Measurements from ENCODE around the gene IER3.

Gene IER3

DNA sequence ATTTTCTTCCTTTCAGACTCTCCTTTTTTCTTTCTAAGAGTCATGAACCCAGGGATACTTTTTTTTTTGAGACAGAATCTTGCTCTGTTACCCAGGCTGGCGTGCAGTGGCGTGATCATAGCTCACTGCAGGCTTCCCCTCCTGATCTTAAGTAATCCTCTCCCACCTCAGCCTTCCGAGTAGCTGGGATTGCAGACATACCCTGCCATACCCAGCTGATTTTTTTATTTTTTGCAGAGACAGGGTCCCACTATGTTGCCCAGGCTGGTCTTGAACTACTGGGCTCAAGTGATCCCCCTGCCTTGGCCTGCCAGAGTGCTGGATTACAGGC is 32.8 kb upstream of the IER3 start:
- no peak for DNase-seq (ENCODE audit: low read depth)
- H3K4me3 ChIP-seq (ENCODE audit: low read depth, low read length), result no peak overlapping the region

DNA sequence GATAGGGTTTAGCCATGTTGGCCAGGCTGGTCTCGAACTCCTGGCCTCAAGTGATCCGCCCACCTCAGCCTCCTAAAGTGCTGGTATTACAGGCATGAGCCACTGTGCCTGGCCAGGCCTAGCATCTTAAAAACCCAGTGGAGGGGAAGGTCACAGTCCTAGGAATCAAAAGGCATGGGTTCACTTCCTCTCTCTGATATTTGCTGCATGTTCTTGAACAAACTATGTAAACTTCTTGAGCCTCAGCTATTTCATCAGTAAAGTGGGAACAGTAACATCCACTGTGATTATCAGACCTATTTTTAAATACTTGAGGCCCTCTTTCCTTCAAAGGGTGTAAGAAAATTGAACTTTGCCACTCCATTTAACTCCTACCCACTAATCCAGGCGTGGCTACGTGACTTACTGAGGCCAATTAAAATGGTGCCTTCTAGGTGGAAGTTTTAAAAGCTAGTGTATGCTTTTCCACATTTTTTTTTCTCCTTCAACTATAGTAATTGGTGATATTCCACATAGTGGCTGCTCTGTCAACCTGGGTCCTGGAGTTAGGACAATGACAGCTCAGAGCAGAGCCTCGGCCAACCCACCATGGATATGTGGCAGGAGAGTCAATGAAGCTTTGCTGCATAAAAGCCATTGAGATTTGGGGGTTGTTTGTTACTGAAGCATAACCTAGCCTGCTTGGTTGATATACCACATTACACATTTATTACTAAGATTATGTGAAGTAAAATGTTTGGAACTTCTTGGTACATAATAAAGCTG is 32.2 kb upstream of the IER3 start:
- H3K4me3 ChIP-seq (ENCODE audit: low read depth, low read length), result no peak overlapping the region
- no peak for DNase-seq (ENCODE audit: low read depth)
- TF ChIP-seq, protein P1, sequence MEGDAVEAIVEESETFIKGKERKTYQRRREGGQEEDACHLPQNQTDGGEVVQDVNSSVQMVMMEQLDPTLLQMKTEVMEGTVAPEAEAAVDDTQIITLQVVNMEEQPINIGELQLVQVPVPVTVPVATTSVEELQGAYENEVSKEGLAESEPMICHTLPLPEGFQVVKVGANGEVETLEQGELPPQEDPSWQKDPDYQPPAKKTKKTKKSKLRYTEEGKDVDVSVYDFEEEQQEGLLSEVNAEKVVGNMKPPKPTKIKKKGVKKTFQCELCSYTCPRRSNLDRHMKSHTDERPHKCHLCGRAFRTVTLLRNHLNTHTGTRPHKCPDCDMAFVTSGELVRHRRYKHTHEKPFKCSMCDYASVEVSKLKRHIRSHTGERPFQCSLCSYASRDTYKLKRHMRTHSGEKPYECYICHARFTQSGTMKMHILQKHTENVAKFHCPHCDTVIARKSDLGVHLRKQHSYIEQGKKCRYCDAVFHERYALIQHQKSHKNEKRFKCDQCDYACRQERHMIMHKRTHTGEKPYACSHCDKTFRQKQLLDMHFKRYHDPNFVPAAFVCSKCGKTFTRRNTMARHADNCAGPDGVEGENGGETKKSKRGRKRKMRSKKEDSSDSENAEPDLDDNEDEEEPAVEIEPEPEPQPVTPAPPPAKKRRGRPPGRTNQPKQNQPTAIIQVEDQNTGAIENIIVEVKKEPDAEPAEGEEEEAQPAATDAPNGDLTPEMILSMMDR (conservative IDR thresholded peaks at IDR 0.05; ENCODE audit: low read depth, low read length), result no peak

More for the DNA sequence above, 32.8 kb upstream of the IER3 start:
- TF ChIP-seq, protein P1 (conservative IDR thresholded peaks at IDR 0.05; ENCODE audit: low read depth, low read length), result no peak

DNA sequence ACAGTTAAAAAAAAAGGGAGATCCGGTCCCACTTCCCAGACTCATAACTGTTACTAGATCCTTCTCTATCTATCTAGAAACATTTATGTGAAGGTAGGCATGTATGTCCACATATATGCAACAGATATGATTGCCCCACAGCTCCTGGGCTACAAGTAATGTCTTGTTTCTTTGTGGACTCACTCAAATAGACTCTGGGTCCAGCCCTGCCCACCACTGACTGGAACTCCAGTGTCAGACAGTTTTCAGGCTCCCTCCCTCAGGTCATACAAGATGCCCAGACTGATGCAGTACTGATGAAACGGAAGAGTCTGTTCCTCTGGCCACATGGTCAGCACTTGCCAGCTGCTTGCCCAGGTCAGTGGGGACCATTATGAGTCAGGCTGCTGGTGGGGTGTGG is 30.8 kb upstream of the IER3 start:
- TF ChIP-seq, protein P1 (conservative IDR thresholded peaks at IDR 0.05; ENCODE audit: low read depth, low read length), result no peak
- DNase-seq (ENCODE audit: low read depth), result no peak
- H3K4me3 ChIP-seq (ENCODE audit: low read depth, low read length), result no peak overlapping the region

DNA sequence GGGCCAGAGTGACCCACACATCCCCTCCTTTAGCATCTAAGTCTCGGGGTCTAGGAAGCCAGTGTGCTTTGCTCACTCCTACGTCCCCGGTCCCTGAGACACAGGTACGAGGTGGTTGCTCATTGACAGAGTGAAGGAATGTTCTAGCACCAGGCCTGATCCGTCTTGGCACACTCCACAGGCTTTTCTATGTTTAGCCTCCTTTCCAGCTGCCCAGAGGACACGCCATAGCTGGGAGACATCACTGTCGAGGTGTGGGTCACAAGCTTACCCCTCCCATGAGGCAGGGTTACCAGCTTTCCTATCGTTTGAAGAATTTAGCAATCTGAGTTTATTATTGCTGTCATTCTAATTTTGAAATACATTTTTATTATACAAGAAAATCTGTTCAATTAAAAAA is 30.4 kb upstream of the IER3 start:
- no peak for DNase-seq (ENCODE audit: low read depth)
- H3K4me3 ChIP-seq (ENCODE audit: low read depth, low read length), result no peak overlapping the region
- TF ChIP-seq, protein P1 (conservative IDR thresholded peaks at IDR 0.05; ENCODE audit: low read depth, low read length), result no peak

DNA sequence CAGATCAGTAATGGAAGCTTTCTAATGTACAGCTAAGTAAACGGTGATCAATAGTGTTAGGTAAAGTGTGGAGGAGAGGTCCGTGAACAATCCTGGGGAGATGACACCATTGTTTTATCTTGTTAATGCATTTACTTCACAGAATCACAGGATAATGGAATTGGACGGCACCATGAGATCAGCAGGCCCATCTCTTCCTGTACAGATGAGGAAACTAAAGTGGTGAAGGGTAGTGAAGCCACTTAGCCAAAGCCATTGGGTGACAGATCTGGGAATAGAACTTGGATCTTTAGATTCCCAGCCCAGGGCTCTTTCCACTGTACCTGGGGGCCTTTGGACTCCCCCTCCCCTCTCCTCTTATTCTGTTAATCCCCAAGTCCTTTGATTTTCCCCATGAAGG is 26.2 kb upstream of the IER3 start:
- DNase-seq (ENCODE audit: low read depth), result no peak
- no peak overlapping the region for H3K4me3 ChIP-seq (ENCODE audit: low read depth, low read length)
- TF ChIP-seq, protein P1 (conservative IDR thresholded peaks at IDR 0.05; ENCODE audit: low read depth, low read length), result no peak

DNA sequence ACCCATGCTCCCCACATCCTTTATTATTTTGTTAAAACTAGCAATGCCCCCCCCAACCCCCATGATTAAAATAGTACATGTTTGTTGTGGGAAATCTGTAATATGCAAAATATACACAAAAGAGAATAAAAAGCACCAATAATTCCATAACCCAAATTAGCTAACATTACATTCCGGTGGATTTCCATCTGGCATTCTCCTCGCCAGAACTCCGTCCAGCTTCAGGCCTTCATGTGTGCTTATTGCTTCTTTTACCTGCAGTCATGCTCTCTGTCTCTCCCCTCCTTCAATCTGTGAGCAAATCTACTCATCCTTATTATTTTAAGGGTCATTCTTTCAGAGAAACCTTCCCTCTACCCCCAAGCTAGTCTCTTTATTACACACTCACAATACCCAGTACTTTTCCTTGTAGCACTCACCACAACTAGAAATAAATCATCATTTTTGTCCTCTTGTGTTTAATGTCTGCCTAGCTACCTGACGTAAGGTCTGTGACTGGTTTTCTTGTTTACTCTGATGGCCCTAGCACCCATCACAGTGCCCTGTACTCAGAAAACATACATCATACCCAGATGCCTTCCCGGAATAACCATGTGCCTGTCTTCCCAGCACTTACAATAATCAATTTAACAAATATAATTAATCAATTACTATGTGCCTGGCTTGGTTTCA is 25.6 kb upstream of the IER3 start:
- DNase-seq (ENCODE audit: low read depth), result no peak
- H3K4me3 ChIP-seq (ENCODE audit: low read depth, low read length), result no peak overlapping the region
- TF ChIP-seq, protein P1 (conservative IDR thresholded peaks at IDR 0.05; ENCODE audit: low read depth, low read length), result no peak
